Measurements from ENCODE around the gene MMD2.

MMD2 gene

GRCh38 chr7:4886671-4887070 is 72.3 kb downstream of the MMD2 start:
- Histone ChIP-seq H3K27me3 (ENCODE audit: insufficient read depth, poor library complexity, severe bottlenecking) (peaks cover 12% of the 10 kb centered on the region), H3K27ac (replicated peaks) (no peak overlapping the region), H3K4me3 (replicated peaks; ENCODE audit: insufficient read depth, low read length) (no peak overlapping the region)
- no peak for DNase-seq (ENCODE audit: low read depth in 1 of 2, low spot score in 1 of 2)
- TF ChIP-seq POLR2AphosphoS5 (IDR thresholded peaks at IDR 0.05; ENCODE audit: low read depth): no peak
- TF ChIP-seq GABPA (IDR thresholded peaks at IDR 0.05; ENCODE audit: low read depth): no peak
- TF ChIP-seq REST (IDR thresholded peaks at IDR 0.05; ENCODE audit: insufficient replicate concordance, low read depth): no peak
- TF ChIP-seq CTCF (IDR thresholded peaks at IDR 0.05; ENCODE audit: insufficient read depth, low read length): no peak
- no peak for TF ChIP-seq SPI1 (IDR thresholded peaks at IDR 0.05; ENCODE audit: borderline replicate concordance, low read depth)

- Histone ChIP-seq H3K4me3 (replicated peaks; ENCODE audit: insufficient read depth, low read length) (no peak overlapping the region), H3K27me3 (ENCODE audit: insufficient read depth, poor library complexity, severe bottlenecking) (peaks cover 12% of the 10 kb centered on the region), H3K27ac (replicated peaks) (no peak overlapping the region)
- TF ChIP-seq GABPA (IDR thresholded peaks at IDR 0.05; ENCODE audit: low read depth) (no peak), REST (IDR thresholded peaks at IDR 0.05; ENCODE audit: insufficient replicate concordance, low read depth) (no peak), POLR2AphosphoS5 (IDR thresholded peaks at IDR 0.05; ENCODE audit: low read depth) (no peak), SPI1 (IDR thresholded peaks at IDR 0.05; ENCODE audit: borderline replicate concordance, low read depth) (no peak), CTCF (IDR thresholded peaks at IDR 0.05; ENCODE audit: insufficient read depth, low read length) (no peak)
- DNase-seq (ENCODE audit: low read depth in 1 of 2, low spot score in 1 of 2): no peak
These were observed 73.6 kb downstream of the MMD2 start for GRCh38 chr7:4885317-4885807.

GRCh38 chr7:4884164-4884563 is 74.8 kb downstream of the MMD2 start:
- Histone ChIP-seq H3K4me3 (replicated peaks; ENCODE audit: insufficient read depth, low read length) (no peak overlapping the region), H3K27ac (replicated peaks) (no peak overlapping the region), H3K27me3 (ENCODE audit: insufficient read depth, poor library complexity, severe bottlenecking) (peaks cover 12% of the 10 kb centered on the region)
- DNase-seq (ENCODE audit: low read depth in 1 of 2, low spot score in 1 of 2): no peak
- no peak for TF ChIP-seq GABPA (IDR thresholded peaks at IDR 0.05; ENCODE audit: low read depth)
- no peak for TF ChIP-seq CTCF (IDR thresholded peaks at IDR 0.05; ENCODE audit: insufficient read depth, low read length)
- no peak for TF ChIP-seq POLR2AphosphoS5 (IDR thresholded peaks at IDR 0.05; ENCODE audit: low read depth)
- no peak for TF ChIP-seq REST (IDR thresholded peaks at IDR 0.05; ENCODE audit: insufficient replicate concordance, low read depth)
- TF ChIP-seq SPI1 (IDR thresholded peaks at IDR 0.05; ENCODE audit: borderline replicate concordance, low read depth): no peak

Data from HL-60 (cell line).